C4-2B (cell line): ENCODE measurements around the gene CEACAM19.
"Not testable (repeated sequence)": the region's sequence is repeated elsewhere in the genome, so short reads cannot be mapped to it uniquely, and the experiment has no call there.

ENCODE experiments used
- H3K27ac ChIP-seq: fragments of 450-650 bp; 2 replicates; pipeline ENCODE4 v1.5.1; 2017
- ZFX ChIP-seq: fragments of 450-650 bp; IDR thresholded peaks from 2 replicates; pipeline ENCODE4 v1.6.1; 2017
- TF ChIP-seq, protein P1 (sequence below): fragments of 450-650 bp; conservative IDR thresholded peaks from 2 replicates; pipeline ENCODE4 v1.5.1; 2017; ENCODE audit warnings: mild to moderate bottlenecking

Gene CEACAM19

GRCh38 chr19:44668985-44669764, 2.1 kb upstream of the CEACAM19 start:
- TF ChIP-seq, protein P1, sequence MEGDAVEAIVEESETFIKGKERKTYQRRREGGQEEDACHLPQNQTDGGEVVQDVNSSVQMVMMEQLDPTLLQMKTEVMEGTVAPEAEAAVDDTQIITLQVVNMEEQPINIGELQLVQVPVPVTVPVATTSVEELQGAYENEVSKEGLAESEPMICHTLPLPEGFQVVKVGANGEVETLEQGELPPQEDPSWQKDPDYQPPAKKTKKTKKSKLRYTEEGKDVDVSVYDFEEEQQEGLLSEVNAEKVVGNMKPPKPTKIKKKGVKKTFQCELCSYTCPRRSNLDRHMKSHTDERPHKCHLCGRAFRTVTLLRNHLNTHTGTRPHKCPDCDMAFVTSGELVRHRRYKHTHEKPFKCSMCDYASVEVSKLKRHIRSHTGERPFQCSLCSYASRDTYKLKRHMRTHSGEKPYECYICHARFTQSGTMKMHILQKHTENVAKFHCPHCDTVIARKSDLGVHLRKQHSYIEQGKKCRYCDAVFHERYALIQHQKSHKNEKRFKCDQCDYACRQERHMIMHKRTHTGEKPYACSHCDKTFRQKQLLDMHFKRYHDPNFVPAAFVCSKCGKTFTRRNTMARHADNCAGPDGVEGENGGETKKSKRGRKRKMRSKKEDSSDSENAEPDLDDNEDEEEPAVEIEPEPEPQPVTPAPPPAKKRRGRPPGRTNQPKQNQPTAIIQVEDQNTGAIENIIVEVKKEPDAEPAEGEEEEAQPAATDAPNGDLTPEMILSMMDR: no peak
- TF ChIP-seq ZFX: no peak
- no peak overlapping the region for H3K27ac ChIP-seq

- H3K27ac ChIP-seq: not testable (repeated sequence)
Measured at GRCh38 chr19:44670027-44670426, 1.3 kb upstream of the CEACAM19 start.

GRCh38 chr19:44672226-44672625, 944 bp downstream of the CEACAM19 start:
- no peak for TF ChIP-seq ZFX
- TF ChIP-seq, protein P1: no peak
- H3K27ac ChIP-seq: no peak overlapping the region

GRCh38 chr19:44673510-44673909, 2.2 kb downstream of the CEACAM19 start:
- no peak for TF ChIP-seq ZFX
- TF ChIP-seq, protein P1: no peak
- H3K27ac ChIP-seq: no peak overlapping the region

DNA sequence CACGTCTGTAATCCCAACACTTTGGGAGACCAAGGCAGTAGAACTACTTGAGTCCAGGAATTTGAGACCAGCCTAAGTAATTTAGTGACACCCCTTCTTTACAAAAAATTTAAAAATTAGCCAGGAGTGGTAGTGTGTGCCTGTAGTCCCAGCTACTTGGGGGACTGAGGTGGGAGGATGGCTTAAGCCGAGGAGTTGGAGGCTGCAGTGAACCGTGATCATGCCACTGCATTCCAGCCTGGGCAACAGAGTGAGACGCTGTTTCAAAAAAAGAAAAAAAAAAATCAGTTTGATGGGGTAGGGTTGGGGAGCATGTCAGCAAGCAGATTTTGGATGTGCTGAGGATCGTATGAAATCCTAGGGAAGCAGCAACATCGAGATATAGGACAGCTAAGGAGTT, 4.2 kb downstream of the CEACAM19 start:
- no peak overlapping the region for H3K27ac ChIP-seq
- TF ChIP-seq, protein P1: no peak
- no peak for TF ChIP-seq ZFX

DNA sequence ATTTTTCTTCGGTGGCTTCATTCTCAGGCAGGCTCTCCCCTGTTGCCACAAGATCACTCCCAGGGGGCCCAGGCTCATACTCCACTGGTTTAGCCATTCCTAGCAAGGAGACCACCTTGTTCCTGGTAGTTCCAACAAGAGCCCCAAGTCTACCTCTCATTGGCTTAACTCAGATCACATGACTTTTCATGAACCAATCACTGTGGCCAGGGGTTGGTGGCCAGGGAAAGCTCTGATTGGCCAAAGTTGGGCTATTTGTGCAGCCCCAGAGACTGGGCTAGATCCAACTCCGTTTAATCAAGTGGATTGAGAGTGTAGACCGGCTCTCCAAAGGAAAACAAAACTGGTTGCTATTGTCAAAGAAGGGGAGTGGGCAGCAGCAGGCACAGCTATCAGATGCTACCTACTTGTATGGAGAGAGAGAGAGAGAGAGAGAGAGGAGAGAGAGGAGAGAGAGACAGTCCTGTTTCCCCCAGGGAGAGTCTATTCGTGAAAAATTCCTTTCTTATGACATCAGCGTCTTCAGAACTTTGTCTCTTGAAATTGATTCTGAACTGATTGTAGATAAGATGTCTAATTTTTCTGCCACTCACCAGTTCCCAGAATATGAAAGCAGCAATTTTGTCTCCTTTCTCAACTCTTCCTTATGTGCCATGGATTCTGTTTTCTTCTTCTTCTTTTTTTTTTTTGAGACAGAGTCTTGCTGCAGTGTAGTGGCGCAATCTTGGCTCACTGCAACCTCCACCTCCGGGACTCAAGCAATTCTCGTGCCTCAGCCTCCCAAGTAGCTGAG, 5.9 kb downstream of the CEACAM19 start:
- H3K27ac ChIP-seq: no peak overlapping the region
- TF ChIP-seq ZFX: no peak
- TF ChIP-seq, protein P1: no peak

DNA sequence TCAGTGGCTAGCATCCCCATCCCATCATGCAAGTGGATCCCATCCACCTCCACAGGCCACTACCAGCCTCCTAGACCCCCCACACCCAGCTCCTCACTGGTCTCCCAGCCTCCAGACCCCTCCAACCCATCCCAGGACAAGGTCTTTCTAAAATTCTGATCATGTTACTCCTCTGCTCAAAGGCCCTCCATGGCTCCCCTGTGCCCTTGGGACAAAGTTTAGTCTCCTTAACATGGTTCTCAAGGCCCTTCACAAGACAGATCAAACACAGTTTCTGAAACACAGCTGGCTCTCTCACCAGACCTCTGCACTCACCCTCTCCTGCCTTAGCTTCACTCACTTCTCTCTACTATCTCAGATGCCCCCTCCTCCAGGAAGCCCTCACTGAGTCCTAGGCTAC, 9.3 kb downstream of the CEACAM19 start:
- TF ChIP-seq, protein P1: no peak
- TF ChIP-seq ZFX: no peak
- no peak overlapping the region for H3K27ac ChIP-seq
